CD1c-positive myeloid dendritic cell (primary cell): Measurements from ENCODE around the gene COPZ1.
"Not testable (repeated sequence)": the region's sequence is repeated elsewhere in the genome, so short reads cannot be mapped to it uniquely, and the experiment has no call there.

Experiments
- DNase-seq: peaks from one replicate; pipeline ENCODE4 v3.0.0-alpha.2; 2016; ENCODE audit errors: extremely low spot score

Gene COPZ1

DNA sequence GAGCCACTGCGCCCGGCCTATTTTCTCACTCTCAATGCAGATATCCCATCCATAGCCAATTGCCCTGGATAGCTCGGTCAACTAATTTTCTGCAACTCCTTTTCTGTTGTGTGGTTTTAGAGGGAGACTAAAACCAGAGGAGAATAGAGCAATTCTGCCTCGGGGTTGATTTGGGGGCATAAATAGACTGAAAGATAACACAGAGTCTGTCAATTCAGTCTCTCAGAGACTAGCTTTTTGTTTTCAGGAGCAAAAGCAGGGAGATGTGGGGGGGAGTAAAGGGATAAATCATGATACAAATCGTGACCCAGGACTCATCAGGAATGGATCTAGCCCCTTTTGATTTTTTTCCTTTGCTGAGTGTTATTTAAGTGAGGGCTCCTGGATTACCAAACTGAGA lies 6.5 kb downstream of the COPZ1 start:
- no peak for DNase-seq

DNA sequence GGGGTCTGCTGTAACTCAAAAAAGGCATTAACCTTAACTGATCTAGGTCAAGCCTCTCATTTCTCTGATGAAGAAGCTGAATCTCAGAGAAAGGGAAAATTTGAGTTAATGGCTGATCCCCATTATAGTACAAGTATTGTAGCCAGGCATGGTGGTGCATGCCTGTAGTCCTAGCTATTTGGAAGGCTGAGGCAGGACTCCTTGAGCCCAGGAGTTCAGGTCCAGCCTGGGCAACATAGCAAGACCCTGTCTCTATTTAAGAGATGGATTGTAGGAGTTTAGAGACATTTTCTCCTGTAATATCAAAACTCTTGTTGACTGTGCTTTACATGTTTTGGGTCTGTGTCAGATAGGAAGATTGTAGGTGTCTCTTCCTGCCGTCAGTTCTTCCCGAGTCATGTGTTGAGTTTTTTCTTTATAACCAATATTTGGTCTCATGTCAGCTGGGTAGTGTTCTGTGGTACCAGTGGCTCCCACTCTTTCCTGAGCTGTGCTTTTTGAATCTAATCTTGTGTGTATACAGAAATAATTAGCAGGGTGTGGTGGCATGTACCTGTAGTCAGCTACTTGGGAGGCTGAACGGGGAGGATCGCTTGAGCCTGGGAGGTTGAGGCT lies 8.6 kb downstream of the COPZ1 start:
- DNase-seq, result no peak

DNA sequence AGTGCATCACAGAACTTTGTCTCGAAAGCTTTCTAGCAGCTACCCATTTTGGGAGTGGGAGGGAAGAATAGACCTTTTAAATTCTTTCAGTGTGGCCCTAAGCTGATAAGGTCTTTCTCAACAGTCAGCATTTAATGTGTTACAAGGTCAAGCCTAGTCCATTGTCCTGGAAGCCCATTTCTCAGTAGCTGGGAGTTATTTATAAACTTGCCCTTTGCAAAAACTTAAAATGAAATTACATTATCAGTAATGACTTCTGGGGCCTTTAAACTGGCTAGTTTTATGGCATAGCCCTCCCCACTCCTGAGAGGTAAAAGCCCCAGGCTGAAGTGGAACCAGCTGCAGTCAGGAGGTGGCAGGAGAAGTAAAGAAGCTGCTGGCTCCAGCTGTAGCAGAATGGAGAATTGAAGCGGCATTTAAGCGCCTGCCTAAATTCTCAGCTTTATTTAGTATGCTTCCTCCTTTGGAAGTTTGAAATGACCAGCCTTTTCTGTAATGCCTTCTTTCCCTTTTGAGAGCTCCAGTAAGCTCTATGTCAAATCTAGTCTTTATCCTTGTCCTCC lies 12.4 kb downstream of the COPZ1 start:
- peak; percentile 59 for DNase-seq

DNA sequence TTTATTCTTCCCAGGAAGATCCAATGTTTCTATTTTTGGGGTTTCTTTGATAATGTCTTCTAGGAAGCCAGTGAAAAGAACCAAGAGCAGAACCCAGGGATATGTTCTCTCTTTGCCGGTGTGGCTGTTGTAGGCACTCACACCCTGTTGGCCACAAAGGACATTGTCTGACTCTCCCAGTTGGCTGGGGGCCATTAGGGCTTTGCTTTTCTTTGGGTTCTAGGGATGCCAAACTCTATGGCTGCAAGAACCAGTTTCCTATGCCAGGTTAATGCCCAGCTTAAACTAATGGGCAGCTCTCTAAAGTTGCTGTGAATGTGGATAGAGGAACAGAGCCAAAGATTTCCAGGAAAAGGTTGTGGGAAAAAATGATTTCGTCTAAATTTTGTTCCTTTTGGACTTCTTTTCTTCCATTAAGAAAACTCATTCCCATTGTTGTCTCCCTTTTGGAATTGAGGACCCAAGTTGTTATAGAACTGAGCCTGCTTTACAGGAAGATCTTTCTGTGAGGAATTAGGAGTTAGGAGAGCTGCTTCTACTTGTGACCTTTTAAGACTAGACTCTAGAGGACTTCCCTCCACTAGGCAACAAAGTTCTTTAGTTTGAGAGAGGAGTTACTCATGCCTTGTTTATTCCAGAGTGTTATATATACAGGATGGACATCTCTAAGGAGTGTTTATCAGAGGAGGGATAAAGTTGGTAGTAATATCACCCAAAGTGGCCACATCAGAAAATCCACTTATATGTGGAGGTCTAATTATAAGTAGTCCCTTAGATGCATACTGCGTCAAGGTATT lies 13.1 kb downstream of the COPZ1 start:
- no peak for DNase-seq

DNA sequence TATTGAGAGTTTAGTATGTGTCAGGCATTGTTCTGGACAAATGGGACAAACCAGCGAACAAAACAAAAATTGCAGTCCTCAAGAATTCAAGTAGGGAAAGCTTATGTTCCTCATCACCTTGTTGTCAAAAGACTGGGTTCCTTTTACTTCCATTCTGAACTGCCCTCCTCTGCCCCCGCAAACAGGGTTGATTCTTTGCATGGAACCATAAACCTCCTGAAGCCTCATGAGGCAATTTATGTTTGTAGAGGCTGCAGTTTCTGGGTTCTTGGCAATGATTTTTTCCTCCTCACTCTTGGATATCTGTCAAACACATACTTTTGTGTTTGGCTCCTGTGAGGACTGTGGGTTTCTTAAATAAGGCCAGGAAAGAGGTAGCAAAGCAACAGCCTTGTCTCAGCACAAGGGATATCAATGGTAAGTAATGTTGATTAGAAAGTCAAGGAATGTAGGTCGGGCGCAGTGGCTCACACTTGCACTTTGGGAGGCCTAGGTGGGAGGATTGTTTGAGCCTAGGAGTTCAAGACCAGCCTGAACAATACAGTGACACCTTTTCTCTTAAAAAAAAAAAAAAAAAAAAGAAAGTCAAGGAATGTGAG lies 13.9 kb downstream of the COPZ1 start:
- DNase-seq, result no peak

DNA sequence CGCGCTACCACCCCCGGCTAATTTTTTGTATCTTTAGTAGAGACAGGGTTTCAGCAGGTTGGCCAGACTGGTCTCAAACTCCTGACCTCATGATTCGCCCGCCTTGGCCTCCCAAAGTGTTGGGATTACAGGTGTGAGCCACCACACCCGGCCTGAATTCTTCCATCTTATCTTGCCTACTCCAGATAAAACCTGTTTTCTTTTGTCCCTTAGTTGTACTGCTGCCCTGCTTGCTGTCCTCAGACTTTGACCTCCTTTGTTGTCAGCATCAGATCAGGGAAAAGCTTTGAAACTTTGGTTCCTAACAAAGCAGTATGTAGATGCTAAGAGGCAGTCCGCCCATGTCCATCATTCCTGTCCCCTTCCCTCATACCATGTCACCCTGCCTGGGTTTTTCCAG lies 15.9 kb downstream of the COPZ1 start:
- DNase-seq, result no peak

DNA sequence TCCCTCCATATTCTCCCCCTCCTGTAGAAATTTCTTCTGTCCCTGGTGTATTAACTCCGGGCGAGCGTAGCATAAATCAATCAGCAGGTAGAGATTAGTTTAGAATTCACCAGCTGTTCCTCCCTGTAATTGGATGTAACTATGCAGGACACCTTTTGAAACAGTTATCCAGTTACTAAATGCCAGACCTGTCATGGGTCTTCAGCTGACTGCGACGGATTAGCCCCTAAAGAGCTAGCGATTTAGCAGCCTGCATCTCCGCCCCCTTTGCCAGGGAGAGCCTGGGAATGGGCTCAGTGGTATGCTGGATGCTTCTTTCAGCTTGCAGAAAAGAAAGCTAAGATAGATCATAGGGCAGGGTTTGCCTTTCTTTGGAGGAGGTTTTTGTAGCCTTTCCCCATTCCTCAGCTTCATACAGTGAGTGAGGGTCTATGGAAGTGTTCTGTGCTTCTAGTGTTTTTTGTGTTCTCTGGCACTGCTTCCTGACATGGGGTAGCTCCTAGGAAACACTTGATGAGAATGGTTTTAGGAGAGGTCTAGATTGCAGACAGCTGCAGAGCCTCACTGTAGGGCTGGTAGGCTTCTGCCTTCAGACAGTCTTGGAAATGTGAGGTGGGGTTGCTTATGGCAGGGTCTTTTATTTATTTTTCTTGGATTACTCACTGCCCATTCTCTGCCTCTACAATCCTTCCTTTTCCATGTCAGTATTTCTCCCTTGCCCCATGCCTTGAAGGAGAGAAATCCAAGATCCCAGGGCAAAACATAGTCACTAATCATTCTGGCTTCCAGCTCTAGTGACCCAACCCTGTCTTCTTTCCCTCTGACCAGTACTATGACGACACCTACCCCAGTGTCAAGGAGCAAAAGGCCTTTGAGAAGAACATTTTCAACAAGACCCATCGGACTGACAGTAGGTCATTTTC lies 16.7 kb downstream of the COPZ1 start:
- no peak for DNase-seq

DNA sequence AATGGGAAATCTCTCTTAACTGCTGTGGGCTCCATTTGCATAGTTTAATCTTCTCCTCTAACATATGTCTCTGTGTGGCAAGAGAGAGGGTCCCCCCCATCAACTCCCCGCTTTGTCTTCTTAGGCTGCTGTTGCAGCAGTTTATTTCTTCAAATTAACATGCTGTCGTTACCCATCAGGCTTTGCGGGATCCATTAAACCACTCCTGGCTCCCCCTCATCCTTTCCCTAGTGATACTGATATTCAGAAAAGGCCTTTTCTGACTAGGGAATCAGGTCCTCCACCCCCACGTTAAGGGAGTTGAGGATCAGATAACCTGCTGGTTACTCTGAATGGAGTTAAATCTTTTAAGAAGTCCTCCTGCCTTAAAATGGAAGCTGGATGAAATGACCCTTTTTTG lies 24.1 kb downstream of the COPZ1 start:
- no peak for DNase-seq

DNA sequence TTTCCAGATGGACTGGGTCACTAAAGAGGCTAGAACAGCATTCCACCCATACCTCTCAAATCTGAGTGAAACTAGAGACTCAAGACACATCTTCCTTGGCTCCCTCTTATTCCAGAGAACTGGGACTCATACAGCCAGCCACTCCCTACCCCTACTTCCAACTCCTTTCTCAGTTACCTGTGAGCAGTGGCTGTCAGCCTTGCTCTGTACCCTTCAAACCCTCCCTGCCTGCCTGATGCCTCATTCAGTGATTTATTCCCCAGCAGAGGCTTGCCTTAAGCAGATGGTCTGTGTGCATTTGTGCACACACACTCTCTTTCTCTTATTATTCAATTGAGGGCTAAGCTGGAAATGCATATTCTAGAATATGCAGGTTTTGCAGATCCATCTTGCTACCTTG lies 24.7 kb downstream of the COPZ1 start:
- DNase-seq, result no peak

DNA sequence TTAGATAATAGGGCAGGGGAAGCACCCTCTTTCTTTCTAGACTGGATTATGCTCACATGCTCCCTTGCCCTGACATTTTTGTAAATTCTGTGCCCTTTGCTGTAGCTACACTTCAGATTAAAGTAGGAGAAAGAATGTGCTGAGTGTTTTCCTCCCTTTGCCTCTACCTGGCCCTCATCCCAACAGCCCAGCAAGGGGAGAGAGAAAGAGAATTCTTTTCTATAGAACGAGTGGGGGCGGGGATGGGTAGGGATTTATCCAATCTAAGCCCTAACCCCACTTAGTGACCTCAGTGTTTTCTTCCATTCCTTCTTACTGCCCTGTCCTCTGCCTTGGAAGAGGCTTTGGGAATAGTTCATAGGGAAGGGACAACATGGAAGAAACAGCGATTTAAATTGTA lies 25.8 kb downstream of the COPZ1 start:
- DNase-seq, result no peak

DNA sequence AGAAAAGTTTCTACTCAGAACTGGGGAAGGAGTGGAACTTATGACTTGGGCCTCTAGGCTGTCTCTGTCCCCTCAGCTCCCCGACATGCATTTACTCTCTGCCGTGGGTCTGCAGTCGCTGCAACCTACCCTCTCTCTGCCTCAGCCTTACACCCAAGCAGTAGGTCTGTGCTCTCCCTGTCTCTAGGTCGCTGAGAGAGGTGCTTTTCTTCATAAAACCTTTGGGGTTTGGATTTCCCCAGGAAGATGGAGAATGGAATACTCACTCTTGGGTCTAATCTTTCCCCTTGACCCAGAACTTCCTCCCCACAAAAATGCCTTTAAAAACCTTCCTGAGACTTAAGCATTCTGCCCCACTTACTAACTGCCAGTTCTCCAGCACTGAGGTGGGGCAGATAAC lies 26.4 kb downstream of the COPZ1 start:
- no peak for DNase-seq

DNA sequence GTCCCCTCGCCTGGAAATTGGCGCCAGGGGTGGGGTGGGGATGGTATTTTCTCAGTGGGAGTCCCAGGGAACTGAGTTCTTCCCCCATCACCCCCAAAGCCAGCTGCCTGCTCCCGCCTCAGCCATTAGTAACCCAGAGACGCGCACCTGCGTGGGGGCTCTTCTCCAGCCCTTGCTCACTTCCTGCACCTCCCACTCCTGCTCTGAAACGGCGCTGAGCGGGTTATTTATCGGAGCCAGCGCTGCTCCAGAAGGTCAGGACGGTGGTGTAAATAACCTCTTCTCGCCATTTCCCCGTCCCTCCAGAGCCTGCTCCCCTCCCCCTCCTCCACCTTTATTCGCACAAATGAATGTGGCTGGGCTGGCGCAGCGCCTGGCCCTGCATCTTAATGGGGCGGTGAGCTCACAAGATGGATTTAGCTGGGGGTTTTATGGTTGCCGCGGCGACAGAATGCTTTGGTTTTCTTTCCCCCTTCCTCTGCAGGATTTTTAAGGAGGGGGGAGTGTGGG lies 27.1 kb downstream of the COPZ1 start:
- DNase-seq, result no peak

DNA sequence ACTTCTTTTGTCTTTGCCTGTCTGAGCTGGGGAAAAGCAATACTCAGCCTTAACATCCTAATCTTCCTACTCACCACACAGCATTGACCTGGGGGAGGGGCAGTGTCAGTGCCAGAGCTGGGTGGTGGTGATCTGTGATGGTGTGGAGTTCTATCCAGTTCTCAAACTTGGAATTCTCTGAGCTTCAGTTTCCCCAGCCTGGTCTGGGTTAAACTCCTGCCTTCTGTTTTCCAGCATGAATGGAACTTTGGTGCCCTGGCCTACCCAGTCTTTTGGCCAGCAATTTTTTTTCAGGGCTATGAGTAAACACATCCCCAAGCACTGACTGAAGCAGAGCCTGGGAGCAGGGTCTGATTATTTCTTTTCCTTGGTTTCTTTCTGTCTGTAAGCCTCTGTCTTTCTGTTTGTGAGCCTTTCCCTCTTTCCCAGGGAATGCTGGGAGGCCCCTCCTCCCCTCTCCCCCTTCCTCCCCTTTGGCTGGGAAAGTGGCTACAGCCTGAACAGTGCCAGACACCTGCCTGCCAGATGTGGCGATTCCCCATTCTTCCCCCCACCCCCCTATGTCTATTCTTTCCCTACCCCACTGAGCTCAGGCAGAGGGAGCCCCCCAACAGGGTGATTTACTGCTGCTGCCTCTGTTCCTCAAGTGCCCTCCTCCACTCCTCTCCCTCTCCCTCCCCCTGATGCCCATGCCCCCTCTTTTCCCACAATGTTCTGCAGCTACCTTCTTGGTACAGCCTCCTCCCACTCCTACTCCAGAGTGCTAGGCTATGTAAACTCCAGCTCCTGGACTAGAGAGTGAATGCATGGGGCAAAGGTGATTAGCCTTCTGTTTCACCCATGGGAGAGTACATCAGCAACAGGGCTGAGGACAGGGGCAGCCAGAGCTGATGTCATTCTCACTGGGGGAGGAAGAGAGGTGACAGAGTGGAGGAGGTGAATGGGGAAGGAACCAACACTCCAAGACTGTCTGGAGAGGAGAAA lies 28.3 kb downstream of the COPZ1 start:
- no peak for DNase-seq

DNA sequence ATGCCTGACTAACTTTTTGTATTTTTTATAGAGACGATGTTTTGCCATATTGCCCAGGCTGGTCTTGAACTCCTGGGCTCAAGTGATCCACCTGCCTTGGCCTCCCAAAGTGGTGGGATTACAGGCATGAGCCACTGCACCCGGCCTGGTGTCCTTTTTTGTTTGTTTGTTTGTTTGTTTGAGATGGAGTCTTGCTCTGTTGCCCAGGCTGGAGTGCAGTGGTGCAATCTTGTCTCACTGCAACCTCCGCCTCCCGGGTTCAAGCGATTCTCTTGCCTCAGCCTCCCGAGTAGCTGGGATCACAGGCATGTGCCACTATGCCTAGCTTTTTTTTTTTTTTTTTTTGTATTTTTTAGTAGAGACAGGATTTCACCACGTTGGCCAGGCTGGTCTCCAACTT lies 29.3 kb downstream of the COPZ1 start:
- not testable (repeated sequence) for DNase-seq

DNA sequence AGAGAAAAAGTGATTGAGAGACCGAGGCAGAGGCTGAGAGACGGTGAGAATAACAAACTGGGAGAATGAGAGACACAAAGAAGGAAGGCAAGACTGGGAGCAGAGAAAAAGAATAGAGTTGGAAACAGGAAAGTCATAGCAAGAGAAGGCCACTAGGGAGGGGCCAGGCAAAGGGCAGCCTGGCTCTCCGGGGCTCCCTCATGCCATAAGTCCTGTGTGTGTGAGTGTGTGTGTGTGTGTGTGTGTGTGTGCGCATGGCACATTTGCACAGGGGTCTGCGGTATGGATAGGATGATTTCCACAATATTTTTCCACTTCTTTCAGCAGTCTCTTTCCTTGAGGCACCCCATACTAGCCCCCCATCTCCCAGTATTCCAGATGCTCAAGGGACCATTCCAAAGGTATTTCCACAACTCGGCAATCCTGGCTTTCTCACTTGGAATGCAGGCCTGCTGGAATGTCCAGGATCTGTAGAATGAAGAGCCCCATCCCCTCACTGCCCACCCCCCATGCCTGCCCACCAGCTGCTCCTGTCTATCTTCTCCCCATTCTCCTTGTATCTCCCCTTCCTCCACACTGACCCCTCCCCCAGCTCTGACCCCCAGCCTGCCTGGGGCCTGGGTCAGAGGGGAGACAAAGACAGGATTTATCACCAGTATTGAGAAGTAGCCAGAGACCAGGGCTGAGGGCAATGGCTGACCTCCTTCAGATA lies 30.3 kb downstream of the COPZ1 start:
- no peak for DNase-seq

DNA sequence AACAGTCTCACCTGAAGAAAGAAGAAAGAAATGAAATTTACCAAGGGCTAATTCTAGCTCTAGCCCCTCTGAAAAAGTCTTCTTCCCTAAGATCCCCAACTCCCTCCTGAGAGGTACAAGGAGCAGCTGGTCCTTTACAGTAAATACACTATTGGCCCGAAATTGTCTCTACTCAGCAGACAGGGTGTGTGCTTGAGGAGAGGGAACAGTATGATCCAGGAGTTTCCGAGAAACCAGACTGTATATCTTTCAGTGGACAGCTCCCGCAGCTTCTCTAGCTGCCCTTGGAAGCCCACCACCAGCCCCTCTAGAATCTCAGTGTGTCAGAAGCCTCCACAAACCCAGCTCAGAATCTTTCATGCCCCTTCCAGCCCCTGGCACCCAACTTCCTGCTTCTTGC lies 31.3 kb downstream of the COPZ1 start:
- no peak for DNase-seq

DNA sequence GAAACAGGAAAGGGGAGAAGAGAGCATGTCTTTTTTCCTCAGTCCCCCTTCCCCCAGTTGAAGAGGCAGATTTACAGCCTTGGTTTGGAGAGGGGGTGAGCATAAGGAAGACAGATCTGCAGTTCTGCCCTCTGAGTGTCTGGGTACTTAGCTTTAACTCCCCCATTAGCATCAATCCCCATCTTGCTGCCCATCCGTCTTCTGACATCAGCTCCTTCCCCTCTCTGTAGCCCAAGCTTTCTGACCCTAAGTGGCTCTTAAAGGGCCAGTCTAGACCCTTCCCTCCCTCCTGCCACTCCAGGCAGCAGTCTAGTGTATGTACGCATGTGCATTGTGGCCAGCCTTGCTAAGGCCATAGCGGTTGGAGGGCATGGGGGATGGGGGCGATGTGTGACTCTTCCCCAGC lies 32.0 kb downstream of the COPZ1 start:
- no peak for DNase-seq

DNA sequence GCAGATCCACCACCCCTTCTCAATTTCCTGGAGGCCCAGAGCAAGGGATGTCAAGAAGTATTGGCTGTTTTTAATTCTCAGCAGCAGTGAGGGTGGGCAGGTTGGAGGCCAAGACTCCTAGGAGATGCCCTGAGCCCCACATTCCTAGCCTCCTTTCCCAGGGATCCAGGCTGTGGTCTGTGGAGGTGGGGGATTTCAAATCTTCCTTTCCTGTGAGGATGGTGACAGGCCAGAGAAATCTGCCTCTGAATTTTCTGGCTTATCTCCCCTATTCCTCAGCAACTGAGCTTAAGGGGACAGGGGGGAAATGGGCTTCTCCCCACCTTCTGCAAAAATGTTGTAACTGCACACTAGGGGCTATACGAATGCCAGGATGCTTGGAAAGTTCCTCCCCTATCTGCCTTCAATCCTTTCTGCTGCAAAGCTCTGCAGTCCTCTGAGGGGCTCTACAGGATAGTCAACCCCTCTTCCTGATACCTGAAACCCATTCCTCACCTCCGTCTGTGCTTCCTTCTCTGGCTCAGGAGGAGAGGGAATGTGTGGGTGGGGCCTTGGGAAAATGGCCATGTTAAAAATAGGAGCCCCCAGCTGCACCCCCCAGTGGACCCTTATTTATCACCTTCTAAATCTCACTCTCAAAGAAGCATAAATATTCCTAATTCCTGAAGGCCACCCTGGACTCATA lies 32.7 kb downstream of the COPZ1 start:
- no peak for DNase-seq
